GM12872 (cell line): ENCODE results near the gene COL25A1.

Source experiments
- TF ChIP-seq, protein P1 (sequence below): IDR thresholded peaks from 3 replicates; pipeline ENCODE4 v1.5.1; 2011; ENCODE audit warnings: low read depth, mild to moderate bottlenecking, low read length, moderate library complexity; ENCODE audit not compliant: insufficient read depth

The COL25A1 gene

DNA sequence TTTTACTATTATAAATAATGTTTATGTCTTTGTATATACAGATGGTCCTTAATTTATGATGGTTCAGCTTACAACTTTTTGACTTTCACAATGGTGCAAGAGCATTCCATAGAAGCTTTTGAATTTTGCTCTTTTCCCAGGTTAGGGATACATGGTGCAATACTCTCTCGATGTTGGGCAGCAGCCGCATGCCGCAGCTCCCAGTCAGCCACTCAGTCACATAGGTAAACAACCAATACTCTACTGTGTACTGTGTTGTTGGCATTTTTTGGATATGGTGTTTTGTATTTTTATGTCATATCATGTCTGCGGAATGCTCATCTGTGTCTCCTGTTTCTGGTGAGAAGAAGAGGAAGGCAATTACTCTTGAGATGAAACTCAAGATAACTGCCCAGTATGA is 281.6 kb downstream of the COL25A1 start:
- TF ChIP-seq, protein P1, sequence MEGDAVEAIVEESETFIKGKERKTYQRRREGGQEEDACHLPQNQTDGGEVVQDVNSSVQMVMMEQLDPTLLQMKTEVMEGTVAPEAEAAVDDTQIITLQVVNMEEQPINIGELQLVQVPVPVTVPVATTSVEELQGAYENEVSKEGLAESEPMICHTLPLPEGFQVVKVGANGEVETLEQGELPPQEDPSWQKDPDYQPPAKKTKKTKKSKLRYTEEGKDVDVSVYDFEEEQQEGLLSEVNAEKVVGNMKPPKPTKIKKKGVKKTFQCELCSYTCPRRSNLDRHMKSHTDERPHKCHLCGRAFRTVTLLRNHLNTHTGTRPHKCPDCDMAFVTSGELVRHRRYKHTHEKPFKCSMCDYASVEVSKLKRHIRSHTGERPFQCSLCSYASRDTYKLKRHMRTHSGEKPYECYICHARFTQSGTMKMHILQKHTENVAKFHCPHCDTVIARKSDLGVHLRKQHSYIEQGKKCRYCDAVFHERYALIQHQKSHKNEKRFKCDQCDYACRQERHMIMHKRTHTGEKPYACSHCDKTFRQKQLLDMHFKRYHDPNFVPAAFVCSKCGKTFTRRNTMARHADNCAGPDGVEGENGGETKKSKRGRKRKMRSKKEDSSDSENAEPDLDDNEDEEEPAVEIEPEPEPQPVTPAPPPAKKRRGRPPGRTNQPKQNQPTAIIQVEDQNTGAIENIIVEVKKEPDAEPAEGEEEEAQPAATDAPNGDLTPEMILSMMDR, result no peak

GRCh38 chr4:109016200-109016599 is 286.3 kb downstream of the COL25A1 start:
- TF ChIP-seq, protein P1, result no peak

DNA sequence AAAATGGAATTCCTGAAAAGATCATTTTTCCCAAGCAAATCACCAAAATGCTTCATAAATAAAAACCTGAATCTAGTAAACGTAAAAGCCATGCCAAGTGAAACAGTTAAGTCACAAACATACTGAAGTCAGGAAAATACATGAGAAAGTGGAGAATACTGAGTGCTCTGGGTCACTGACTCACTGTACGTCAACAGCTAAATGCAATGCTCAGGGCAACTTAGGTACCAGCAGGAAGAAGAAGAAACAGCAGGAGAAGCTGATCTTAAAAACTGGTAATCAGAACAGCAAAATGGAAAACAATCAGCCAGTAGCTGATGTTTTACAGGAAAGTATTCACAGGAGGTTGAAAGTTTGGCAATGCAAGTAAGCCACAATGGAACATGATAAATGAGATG is 287.0 kb downstream of the COL25A1 start:
- TF ChIP-seq, protein P1, result no peak

DNA sequence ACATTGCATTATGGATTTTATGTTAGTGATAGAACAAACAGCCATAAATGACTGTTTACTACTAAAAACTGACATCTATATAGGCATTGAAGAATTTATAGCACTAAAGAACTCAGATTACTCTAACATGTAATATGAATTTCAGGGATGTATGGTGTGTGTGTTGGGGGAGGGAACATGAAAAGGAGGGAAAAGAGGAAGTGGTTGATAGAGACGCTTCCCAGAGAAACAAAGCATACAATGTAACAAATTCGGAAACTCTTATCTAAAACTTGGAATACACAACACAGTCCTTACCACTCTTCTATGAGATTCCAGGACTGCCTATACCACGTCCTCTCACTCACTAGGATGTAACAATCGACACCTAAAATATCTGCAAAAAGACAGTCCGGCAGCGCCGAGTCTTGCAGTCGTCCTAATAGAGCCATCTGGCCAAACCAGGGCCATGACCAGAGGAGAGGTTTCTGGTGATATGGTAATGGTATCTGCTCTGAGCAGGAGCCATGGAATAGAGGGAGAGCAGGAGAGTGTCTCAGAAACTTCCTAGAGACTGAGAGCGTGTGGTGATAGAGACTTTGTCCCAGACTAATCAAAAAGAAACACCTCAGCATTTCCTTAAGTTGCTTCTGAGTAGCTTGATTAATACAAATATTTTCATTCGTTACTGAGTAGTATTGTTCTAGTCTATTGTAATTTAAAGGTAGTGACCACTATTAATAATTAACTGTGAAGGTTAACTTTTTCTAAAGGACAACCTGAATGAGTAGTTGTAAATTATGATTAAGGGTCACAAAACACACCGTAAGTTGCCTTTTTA is 287.7 kb downstream of the COL25A1 start:
- TF ChIP-seq, protein P1, result no peak

DNA sequence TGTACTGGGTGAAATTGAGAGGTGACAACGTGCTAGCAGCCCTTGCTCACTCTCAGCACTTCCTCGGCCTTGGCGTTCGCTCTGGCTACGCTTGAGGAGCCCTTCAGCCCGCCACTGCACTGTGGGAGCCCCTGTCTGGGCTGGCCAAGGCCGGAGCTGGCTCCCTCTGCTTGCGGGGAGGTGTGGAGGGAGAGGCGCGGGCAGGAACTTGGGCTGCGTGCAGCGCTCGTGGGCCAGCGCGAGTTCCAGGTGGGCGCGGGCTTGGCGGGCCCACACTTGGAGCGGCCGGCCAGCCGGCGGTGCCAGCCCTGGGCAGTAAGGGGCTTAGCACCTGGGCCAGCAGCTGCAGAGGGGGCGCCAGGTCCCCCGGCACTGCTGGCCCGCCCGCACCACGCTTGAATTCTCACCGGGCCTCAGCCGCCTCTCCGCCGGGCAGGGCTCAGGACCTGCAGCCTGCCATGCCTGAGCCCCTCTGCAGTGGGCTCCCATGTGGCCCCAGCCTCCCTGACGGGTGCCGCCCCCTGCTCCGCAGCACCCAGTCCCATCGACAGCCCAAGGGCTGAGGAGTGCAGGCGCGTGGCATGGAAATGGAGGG is 290.1 kb downstream of the COL25A1 start:
- TF ChIP-seq, protein P1, result no peak

DNA sequence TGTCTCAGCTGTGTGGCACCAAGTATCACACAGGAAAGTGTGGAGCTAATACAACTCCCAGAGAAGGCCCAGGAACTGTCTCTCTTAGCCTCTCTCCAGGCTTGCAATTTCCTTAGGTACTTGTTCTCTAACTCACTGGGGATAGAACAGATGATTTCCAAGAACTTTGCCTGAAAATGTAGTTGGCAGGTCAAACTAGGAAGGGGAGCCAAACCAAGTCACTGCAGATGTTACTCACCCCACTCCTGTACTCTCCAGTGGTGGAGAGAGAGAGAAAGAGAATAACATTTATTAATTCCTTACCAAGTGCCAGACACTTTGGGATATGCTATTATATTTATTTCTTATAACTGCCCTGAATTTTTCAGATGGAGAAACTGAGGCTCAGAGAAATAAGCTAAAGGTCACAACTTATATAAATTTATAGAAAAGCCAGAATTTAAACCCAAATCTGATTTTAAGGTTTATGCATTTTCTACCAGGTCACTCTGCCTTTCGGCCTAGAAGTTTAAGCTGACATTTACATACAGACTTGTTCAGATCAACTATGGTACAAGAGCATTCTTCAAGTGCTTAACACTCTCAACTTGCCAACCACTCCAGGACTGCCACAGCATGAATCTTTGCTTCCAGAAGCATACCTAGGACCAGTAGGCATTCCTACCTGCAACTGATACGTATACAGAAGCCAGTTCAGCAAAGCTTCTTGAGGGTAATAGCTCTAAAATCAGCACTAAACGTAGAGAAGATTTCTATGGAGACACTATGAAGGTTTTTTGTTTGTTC is 291.0 kb downstream of the COL25A1 start:
- TF ChIP-seq, protein P1, result no peak

GRCh38 chr4:109010521-109010920 is 291.9 kb downstream of the COL25A1 start:
- TF ChIP-seq, protein P1, result no peak
